Activated T-helper 2 cell treated with anti-CD3 and anti-CD28 coated beads, Interferon-gamma antibody, Interleukin-2, Interleukin-4, amounts not matched to agents 10 μg/mL and 5 μg/mL and 100 μg/mL, durations not matched to agents 14 hours and 24 hours and 36 hours (primary cell): ENCODE results near the gene ST7. TPM values are rescaled to one million over a fixed set of nuclear protein-coding genes. Genes with fewer than 3 reads are reported as not detected.

Experiments used
- DNase-seq: peaks from one replicate; pipeline ENCODE4 v3.0.0; 2021; ENCODE audit warnings: low spot score
- H3K27ac Mint-ChIP-seq: one replicate; pipeline ENCODE4 v1.8.0; 2021; ENCODE audit warnings: mixed read lengths
- H3K27me3 Mint-ChIP-seq: one replicate; pipeline ENCODE4 v1.8.0; 2021; ENCODE audit warnings: low read depth, mixed read lengths
- H3K36me3 Mint-ChIP-seq: one replicate; pipeline ENCODE4 v1.8.0; 2021; ENCODE audit warnings: low read depth, mixed read lengths
- H3K4me1 Mint-ChIP-seq: one replicate; pipeline ENCODE4 v1.8.0; 2021; ENCODE audit warnings: low read depth, mixed read lengths
- H3K4me3 Mint-ChIP-seq: one replicate; pipeline ENCODE4 v1.8.0; 2021; ENCODE audit warnings: low read depth, mild to moderate bottlenecking, moderate library complexity, mixed read lengths
- H3K9me3 Mint-ChIP-seq: one replicate; pipeline ENCODE4 v1.8.0; 2021; ENCODE audit warnings: mixed read lengths
- intact Hi-C: fragments of 100-400 bp; cut with micrococcal nuclease; formaldehyde crosslinking; loops from one replicate; pipeline ENCODE4 v1.15.1; 2023
- total RNA-seq: library from RNA; stranded (reverse); gene quantifications from 2 replicates; pipeline ENCODE4 v1.2.3, GENCODE V29; 2022

ST7 gene
- total RNA-seq, 1 donor from 2014 or later, result 8.0 TPM

DNA sequence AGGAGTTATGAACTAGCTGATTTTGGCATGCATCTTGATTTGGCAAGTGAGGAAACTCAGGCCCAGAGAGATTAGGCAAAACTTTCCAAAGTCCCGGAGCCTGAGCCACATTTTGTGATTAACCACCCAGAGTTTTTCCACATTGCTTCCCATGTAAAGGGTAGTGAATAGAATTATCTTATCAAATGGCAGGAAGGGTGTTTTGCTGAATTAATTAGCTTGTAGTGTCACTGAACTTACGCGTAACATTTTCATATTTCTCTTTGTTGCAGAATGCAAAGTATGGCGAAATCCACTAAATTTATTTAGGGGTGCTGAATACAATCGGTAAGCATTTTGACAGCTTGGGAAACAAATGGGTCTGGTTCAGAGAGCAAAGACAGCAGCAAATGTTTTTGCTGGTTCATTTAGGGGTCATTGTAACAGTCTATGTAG is 176.2 kb downstream of the ST7 start:
- H3K27me3 Mint-ChIP-seq, result peaks cover 2% of the 10 kb centered on the region
- intact Hi-C loops, result no loop called here
- DNase-seq, result no peak
- H3K27ac Mint-ChIP-seq, result no peak overlapping the region
- H3K9me3 Mint-ChIP-seq, result no peaks in the 10 kb centered on the region
- H3K36me3 Mint-ChIP-seq, result peaks cover 21% of the 10 kb centered on the region
- peaks cover 32% of the 10 kb centered on the region for H3K4me1 Mint-ChIP-seq
- H3K4me3 Mint-ChIP-seq, result no peak overlapping the region

DNA sequence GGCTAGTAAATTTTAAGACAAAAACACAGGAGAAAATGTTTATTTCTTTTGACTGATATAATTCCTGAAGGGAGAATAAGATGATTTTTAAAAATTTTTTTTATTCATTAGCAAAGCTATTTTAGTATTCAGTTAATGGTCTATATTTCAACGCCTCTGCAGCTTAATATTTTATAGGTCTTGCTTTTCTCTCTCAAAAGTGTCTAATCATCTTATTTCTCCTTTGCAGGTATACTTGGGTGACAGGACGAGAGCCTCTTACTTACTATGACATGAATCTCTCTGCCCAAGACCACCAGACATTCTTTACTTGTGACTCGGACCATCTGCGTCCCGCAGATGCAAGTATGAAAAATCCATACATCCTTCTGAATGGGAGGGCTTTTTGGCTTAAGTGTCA is 177.0 kb downstream of the ST7 start:
- Mint-ChIP-seq H3K4me3 (no peak overlapping the region), H3K27me3 (peaks cover 2% of the 10 kb centered on the region), H3K9me3 (no peaks in the 10 kb centered on the region), H3K36me3 (peaks cover 21% of the 10 kb centered on the region), H3K27ac (no peak overlapping the region), H3K4me1 (peaks cover 34% of the 10 kb centered on the region)
- intact Hi-C loops, result no loop called here
- DNase-seq, result no peak

DNA sequence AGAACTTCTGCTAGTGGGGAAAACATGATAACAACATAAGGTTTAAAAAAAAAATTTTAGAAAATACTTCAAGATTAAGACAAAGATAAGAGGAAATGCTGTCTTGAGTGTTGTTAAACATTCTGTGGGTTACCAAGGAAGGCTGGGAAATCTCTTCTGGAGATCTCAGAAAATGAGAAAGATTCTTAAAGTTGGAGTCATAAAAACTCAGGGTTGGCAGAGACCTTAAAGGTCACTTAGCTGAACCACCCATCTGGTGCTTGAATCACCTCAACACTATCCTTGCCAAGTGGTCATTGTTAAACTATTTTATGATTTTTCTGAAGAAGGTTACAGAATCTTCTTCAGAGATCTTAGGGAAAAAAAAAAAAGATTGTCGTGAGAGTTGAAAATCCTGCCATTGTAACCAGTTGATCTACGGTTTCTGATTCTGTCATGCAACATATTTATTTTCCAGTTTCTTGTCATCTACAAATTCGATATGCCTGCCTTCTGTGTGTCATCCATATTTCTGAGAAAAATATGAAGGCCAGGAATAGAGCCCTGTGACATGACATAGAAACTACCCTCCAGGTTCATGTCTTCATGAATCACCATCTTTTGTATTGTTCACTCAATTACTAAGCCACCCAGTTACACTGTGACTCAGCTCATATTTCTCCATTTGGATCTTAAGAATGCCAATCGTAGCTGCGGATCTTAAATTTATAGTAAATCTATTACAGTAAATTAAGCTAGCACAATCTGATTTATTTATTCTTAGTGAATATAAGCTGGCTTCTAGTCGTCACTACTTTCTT is 179.2 kb downstream of the ST7 start:
- peak overlapping the region; percentile 85 for H3K27ac Mint-ChIP-seq
- DNase-seq, result no peak
- H3K36me3 Mint-ChIP-seq, result peaks cover 21% of the 10 kb centered on the region
- no peak overlapping the region for H3K4me3 Mint-ChIP-seq
- no peaks in the 10 kb centered on the region for H3K9me3 Mint-ChIP-seq
- intact Hi-C loops, result no loop called here
- peaks cover 2% of the 10 kb centered on the region for H3K27me3 Mint-ChIP-seq
- peaks cover 41% of the 10 kb centered on the region for H3K4me1 Mint-ChIP-seq

DNA sequence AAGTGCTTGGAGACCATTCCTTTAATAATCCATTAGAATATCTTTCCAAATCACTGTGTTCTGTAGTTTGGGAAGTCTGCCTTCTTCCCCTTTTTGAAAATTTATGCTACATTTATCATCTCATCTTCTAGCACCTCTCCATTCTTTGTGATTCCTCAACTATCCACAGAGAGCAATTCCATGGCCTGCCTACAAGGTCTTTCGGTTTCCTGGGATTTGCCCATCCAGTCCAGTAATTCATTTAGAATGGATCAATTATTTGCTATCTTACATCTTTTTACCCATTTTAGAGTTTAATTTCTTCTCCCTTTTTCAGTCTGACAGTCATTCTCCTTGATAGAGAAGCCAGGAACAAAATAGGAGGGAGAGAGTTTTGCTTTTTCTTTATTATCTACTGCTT is 179.8 kb downstream of the ST7 start:
- no peak for DNase-seq
- Mint-ChIP-seq H3K4me1 (peaks cover 41% of the 10 kb centered on the region), H3K4me3 (no peak overlapping the region), H3K36me3 (peaks cover 22% of the 10 kb centered on the region), H3K9me3 (no peaks in the 10 kb centered on the region), H3K27ac (no peak overlapping the region), H3K27me3 (peaks cover under 1% of the 10 kb centered on the region)
- intact Hi-C loops, result no loop called here

DNA sequence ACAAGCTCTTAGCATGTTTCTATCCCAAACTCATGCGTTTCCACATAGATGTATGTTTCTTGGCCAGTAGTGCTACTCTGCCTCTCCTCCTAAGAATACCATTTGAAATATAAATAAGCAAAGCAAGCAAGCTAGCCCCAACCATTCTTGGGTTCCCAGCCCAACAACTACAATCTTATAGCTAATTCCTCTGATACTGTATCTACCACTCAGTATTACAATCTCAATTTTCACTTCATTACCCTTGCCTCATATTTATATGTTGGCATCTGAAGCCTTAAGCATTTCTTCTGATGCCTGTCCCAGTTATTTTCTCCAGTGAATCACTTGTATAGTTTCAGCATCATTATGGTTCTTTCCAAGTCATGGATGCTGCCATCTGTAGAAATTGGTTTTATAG is 181.1 kb downstream of the ST7 start:
- H3K4me1 Mint-ChIP-seq, result peaks cover 41% of the 10 kb centered on the region
- peak overlapping the region; percentile 14 for H3K27ac Mint-ChIP-seq
- no peak for DNase-seq
- intact Hi-C loops, result no loop called here
- H3K36me3 Mint-ChIP-seq, result peaks cover 24% of the 10 kb centered on the region
- no peak overlapping the region for H3K4me3 Mint-ChIP-seq
- H3K9me3 Mint-ChIP-seq, result no peaks in the 10 kb centered on the region
- no peaks in the 10 kb centered on the region for H3K27me3 Mint-ChIP-seq

DNA sequence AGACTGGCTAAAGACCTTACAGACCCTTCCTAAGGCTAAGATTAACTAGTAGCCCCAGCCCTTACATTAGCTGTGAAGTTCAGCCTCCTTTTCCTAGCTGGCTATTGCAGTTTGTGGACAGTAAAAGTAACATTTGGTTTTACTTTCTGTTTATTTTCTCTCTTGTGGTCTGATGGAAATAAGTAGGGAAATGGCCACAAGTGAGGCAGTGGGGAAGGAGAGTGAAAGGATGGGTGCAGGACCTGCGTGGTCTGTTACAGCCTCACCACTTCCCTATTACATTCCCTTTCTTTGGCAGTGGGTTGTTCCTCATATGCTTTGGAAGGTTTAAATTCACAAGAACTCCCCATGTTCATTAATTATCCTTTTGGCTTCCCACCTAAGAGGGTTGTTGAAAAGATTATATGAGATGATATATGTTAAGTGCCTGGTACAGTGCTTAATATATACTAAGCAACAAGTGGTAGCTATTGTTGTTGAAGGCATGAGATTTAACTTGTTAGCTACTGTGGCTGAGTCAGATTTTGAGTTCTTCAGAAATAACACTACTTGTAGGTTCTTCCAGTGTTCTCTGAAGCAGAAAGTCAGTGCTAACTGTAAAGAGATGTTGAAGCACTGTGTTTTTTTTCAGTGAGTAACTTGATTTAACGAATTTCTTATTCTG is 181.7 kb downstream of the ST7 start:
- H3K4me3 Mint-ChIP-seq, result no peak overlapping the region
- no peak for DNase-seq
- peaks cover 41% of the 10 kb centered on the region for H3K4me1 Mint-ChIP-seq
- peaks cover 24% of the 10 kb centered on the region for H3K36me3 Mint-ChIP-seq
- no peaks in the 10 kb centered on the region for H3K9me3 Mint-ChIP-seq
- intact Hi-C loops, result no loop called here
- peak overlapping the region; percentile 71 for H3K27ac Mint-ChIP-seq
- H3K27me3 Mint-ChIP-seq, result no peaks in the 10 kb centered on the region

DNA sequence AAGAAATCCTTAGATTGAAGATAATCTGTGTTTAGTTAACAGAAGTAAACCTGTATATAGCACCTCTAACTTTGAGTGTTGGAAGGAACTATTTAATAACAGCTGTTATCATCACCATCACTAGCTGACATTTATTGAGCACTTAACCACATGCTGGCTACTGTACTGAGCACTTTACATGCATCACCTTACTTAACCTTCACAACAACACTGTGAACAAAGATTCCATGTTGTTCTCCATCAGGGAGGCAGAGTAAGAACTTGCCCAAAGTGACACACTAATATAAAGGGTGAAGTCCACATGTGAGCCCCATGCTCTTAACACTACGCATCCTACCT is 182.2 kb downstream of the ST7 start:
- intact Hi-C loops, result no loop called here
- Mint-ChIP-seq H3K4me1 (peaks cover 41% of the 10 kb centered on the region), H3K27ac (peak overlapping the region; percentile 71), H3K36me3 (peaks cover 26% of the 10 kb centered on the region), H3K4me3 (no peak overlapping the region), H3K27me3 (no peaks in the 10 kb centered on the region), H3K9me3 (no peaks in the 10 kb centered on the region)
- DNase-seq, result no peak

DNA sequence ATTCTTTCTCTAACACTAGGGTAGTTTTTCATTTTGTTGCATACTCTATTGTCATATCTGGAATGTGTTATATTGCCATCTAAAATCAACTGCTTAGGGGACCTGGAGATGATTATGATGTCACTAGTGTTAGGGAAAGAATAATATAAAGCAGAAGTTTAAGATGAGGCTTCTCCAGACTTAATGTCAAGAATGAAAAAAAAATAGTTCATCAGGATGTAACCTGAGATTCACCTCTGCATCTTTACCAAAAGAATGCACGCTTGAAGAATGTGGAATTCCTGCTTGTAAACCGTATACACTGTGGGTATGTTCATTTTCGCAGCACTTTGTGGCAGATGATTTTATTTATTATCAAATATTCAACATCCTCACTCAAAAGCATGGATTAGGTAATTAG is 184.6 kb downstream of the ST7 start:
- Mint-ChIP-seq H3K27ac (no peak overlapping the region), H3K36me3 (peaks cover 23% of the 10 kb centered on the region), H3K27me3 (no peaks in the 10 kb centered on the region), H3K4me3 (no peak overlapping the region), H3K4me1 (peaks cover 30% of the 10 kb centered on the region), H3K9me3 (no peaks in the 10 kb centered on the region)
- intact Hi-C loops, result no loop called here
- no peak for DNase-seq

DNA sequence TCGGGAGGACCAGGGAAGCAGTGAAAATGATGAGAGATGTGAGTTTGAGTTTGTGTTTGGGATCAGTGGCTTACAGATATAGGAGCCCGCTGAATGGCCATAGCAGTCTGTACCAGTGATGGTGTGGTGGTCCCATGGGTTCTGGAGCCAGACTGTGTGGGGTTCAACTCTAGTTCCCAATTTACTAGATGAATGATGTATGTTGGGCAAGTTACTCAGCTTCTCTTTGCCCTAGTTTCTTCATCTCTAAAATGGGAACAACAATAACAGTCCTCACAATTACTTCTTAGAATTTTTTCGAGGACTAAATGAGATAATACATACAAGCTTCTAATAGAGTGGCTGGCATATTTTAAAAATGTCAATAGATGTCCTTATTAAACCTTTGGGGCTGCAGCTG is 185.2 kb downstream of the ST7 start:
- Mint-ChIP-seq H3K9me3 (no peaks in the 10 kb centered on the region), H3K4me1 (peaks cover 31% of the 10 kb centered on the region), H3K27ac (no peak overlapping the region), H3K27me3 (no peaks in the 10 kb centered on the region), H3K36me3 (peaks cover 21% of the 10 kb centered on the region), H3K4me3 (no peak overlapping the region)
- no peak for DNase-seq
- intact Hi-C loops, result no loop called here

DNA sequence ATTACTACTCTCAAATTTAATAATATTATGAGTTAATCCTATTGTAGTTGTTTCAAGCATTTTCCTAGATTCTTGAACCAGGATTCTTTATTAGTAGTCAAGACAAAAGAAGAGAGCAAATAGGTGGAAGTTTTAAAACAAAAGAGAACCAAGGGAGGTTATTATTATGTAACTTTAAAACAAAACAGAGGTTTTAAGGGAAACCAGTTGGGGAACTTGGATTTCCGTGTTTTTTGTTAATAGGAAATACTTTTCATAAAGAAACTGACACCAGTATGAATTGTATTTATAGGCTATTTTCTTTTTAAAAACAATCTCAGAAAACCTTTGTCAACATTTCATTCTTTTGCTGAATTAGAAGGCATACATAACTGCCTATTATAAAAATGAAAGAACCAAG is 185.7 kb downstream of the ST7 start:
- H3K27me3 Mint-ChIP-seq, result no peaks in the 10 kb centered on the region
- H3K9me3 Mint-ChIP-seq, result no peaks in the 10 kb centered on the region
- peaks cover 28% of the 10 kb centered on the region for H3K4me1 Mint-ChIP-seq

DNA sequence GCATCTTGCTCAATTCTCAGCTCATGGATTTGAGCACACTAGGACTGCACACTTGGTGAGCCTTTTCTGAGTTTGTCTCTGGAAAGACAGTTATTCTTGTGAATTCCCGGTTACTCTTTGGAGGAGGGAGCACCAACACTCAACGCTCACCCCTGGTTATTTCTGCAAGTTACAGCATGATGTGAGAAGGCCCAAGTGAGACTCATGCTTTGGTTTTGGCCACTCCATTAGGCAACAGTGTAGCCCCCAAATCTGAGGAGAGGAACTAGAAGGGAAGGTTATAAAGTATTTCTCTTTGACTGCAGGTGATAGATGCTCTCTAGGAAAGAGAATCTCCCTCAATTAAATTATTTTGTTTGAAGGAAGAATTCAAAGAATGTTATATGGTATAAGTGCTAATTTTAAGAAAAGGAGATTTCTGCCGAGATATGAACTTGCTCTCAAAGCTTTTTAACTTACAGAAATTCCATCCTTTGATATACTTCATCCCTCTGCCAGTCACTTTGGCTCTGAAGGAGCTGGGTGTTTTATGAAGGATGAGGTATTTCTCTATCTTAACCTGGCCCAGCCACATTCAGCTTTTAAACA is 186.2 kb downstream of the ST7 start:
- Mint-ChIP-seq H3K4me1 (peaks cover 23% of the 10 kb centered on the region), H3K4me3 (no peak overlapping the region), H3K27ac (no peak overlapping the region), H3K27me3 (no peaks in the 10 kb centered on the region), H3K36me3 (peaks cover 12% of the 10 kb centered on the region), H3K9me3 (no peaks in the 10 kb centered on the region)
- DNase-seq, result no peak
- intact Hi-C loops, result no loop called here

More for the DNA sequence above, 185.7 kb downstream of the ST7 start:
- Mint-ChIP-seq H3K27ac (no peak overlapping the region), H3K4me3 (no peak overlapping the region), H3K36me3 (peaks cover 17% of the 10 kb centered on the region)
- intact Hi-C loops, result no loop called here
- DNase-seq, result no peak

DNA sequence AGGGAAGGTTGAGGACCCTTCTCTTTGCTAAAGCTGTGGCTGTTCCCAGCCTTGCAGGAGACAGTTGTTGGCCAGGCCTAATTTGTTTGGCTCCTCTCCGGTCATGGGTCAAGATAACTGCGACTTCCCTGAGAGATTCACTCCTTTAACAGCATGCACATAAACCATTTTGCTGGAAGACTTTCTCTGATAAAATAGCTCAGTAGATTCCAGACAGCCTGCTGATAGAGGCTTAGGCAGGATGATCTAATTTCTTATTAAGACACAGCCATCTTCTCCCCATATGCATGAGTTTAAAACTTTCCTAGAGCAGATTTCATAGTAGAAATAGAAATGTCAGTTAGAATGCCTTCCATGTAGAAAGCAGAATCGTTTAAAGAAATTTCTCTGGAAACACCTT is 187.6 kb downstream of the ST7 start:
- Mint-ChIP-seq H3K9me3 (no peaks in the 10 kb centered on the region), H3K4me1 (peaks cover 10% of the 10 kb centered on the region), H3K36me3 (peaks cover 12% of the 10 kb centered on the region), H3K27ac (no peak overlapping the region), H3K4me3 (no peak overlapping the region), H3K27me3 (no peaks in the 10 kb centered on the region)
- no peak for DNase-seq
- intact Hi-C loops, result no loop called here

DNA sequence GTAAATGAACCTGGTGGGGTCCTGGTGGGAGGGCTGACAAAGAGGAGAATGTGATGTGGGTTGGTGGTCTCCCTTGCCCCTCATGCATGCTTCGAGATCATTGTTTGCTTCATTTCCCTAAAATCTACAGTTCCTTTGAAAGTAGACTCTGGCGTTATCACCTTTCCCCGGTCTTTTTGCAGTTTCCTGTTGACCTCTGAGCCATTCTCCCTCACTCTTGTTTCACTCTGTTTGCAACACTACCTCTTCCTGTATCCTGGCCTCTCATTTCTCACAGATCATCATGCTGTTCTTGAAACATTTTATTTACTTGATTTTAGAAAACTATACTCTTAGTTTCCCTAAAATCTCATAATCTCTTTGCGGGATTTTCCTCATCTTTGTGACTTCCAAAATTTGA is 189.8 kb downstream of the ST7 start:
- H3K4me3 Mint-ChIP-seq, result no peak overlapping the region
- no peaks in the 10 kb centered on the region for H3K9me3 Mint-ChIP-seq
- peaks cover 17% of the 10 kb centered on the region for H3K4me1 Mint-ChIP-seq
- no peaks in the 10 kb centered on the region for H3K27me3 Mint-ChIP-seq
- peak overlapping the region; percentile 14 for H3K27ac Mint-ChIP-seq
- no peak for DNase-seq
- H3K36me3 Mint-ChIP-seq, result peaks cover 12% of the 10 kb centered on the region
- intact Hi-C loops, result no loop called here
